NK-92 (cell line): Measurements from ENCODE around the gene VSTM4.

Experiments
- DNase-seq: peaks from one replicate; lab custom pipeline; 2025; ENCODE audit not compliant: unreplicated experiment; lab: John Stamatoyannopoulos, UW

VSTM4 gene

DNA sequence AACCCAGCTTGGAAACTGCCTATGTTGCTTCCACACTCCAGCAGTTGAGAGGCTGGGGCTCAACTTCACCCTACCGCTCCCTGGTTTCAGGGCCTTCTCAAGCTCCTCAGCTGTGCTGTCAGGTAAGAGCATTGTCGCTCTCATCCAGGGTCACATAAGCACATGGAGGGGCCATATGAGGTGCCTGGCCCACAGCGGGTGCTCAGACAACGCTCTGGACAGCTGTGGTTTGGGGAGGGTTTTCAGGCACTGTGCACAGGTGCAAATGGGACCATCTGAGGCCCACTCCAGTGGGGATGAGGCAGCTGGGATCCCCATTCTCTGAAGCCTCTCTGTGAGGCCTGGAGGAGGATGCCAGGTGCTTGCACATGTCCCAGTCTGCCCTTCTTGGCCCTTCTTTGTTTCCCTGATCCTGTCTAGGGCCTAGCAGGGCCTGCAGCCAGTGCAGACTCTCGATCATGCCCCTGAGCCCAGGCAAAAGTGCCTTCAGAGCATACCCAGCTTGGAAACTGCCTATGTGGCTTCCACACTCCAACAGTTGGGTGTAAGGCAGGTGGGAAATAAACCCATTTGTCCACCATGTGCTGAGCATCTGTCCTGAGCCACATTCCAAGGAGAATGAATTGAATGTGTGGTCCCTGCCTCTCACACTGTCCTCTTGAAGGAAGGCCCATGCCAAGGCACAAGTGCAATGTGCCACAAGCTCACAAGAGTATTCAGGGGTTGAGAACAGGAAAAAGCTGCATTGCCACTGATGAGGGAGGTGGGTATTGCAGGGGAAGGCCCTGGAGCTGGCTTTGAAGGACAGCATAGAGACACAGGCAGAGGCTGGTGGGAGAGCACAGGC lies 40.3 kb downstream of the VSTM4 start:
- DNase-seq: no peak

DNA sequence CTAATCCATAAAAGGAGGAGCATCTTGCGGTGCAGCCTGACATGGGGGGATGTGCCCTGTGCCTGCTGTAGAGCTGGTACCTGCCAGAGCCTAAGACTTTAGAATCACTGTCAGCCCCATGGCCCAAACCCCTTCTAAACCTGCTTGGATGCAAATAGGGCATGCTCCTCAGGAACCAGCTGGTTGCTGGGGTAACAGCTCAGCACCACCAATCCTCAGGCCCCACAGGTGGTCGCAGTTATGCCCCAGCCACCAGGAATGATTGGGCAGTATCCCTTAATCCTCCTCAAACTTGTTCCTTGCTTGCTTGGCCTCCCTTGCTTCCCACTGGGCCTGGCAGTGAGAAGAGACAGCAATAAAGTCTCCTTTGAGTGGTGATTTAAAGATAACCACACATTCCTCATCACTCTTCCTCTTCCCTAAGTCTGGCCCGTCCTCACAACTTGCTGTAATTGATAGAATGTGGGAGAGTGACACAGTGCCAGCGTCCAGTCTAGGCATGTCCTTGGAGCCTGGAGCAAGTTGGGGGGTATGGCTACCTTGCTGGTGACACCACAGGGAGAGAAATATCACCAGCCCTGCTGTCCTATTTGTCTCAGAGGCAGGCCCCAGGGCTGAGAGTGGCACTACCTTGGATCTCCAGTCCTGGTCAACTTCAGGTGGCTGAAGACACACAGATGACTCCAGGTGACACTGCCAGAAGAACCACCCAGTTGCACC lies 43.0 kb downstream of the VSTM4 start:
- DNase-seq: no peak

DNA sequence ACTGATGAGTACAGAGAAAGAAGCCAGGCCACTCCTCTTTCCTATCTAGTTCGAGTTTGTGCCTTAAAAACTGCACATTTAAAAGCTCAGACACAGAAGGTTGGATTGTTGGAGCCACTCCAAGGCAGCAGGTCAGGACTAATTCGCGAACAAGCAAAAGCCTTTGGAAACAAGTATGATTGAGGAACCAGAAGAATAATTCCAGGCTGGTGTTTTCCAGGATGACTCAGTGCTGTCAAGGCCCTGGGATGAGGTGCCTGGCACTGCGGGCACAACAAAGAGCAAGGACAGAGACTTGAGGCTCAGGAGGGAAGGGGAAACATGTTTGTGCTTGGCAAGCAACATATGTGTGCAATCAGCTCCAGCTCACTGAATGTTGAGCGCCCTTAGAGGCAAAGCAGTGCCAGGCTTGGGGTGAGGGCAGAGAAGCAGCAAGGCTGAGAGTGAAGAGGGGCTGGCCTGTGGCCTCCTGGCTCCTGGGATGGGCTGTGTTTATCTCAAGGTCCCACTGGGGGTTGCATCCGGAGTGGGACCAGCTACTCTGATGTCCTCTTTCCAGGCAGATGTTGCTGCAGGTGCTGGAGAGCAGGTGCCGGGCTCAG lies 44.1 kb downstream of the VSTM4 start:
- DNase-seq: no peak

DNA sequence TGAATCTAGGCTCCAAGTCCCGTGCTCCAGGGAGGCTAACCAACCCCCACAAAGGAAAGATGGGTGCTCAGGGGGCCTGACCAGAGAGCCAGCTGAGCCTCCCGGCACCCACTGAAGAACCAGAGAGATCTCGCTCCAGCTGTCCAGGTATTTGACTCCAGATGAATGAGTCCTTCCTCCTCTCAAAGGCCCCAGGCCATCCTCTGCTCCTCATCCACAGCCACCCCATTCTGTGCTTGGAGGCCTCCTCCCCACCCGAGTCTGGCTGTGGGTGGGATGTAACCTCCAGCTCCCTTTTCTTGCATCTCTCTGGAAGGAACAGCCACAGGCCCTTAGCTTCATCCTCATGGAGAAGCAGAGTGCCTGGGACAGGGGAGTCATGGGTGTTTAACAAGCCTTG lies 44.6 kb downstream of the VSTM4 start:
- DNase-seq: no peak

DNA sequence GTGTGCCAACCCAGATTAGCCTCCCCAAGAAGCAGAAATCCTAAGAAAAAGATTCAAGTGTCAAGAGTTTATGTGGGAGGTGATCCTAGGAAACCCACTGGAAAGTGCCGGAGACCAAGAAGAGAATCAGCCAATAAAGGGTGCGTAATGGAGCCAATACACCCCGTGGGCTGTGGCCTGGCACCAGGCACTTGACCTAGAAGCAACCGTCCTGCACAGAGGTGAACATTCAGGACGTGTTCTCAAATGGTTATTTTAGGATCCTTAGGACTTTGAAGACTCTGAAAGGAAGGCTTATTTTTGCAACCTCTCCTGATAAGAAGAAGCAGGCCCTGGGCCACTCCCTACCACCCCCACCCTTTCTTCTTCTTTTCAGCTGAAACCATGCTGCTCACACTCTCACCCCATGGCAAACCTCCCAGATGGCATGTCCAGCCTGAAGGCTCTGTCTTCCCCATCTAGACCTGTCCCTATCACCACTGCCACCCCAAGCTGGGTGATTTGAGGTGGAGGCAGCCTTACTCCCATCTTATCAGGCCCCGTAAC lies 46.6 kb downstream of the VSTM4 start:
- DNase-seq: no peak

DNA sequence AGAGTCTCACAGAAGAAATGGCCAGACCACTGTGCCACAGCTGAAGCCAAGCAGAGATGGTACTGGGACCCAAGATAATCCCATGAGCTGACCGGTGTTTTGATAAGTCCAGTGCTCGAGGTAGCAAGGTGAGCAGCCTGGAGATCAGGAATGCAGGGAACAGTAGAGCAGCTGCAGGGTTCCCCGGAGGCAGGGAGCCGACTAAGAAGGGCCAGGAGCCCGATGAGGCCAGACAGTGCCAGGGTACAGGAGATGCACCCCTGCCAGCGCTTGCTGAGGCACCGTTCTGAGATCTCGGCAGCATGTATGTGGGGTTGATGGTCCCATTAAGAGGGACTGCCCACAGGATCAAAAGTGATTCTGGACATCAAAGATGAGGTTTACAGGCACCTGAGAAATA lies 47.1 kb downstream of the VSTM4 start:
- no peak for DNase-seq

DNA sequence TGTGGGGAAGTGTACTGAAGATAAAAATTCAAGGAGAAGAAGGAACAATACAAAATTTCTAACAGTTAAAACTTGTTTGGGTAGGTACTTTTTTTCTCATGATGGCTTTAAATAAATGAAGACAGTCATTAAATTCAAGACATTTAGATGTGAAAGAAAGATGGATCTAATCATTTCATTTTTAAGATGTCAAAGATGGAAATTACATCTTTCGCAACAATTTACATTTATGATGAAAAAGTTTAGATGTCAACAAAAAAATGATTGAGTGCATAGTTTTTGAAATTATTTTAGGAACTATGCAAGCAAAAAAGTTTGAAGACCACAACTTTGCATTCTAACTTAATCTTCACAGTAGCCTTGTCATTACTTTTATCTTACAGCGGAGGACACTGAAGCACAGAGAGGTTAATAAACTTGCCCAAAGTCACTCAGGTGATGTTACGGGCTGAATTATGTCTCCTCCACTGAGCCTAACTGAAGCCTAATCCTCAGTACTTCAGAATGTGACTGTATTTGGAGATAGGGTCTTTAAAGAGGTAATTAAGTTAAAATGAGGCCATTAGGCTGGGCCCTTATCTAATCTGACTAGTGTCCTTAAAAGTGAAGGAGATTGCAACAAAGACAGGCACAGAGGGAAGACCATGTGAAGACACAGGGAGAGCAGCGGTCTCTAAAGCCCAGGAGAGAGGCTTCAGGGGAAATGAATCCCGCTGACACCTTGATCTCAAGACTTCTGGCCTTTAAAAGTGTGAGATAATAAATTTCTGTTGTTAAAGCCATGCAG lies 48.2 kb downstream of the VSTM4 start:
- DNase-seq: no peak

DNA sequence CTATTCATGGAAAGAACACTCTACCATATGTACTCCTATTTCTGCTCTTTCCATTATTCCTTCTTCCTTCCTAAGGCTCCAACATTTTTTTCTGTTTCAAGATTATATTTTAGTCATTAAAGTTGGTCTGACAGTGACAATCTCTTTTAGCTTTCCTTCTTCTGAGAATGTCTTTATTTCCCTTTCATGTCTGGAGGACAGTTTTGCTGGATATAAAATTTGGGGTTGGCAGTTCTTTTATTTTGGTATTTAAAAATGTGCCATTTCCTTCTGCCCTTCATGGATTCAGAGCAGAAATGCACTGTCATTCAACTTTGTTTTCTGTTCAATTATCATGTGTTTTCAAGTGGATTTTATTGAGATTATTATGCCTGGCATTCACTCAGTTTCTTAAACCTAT lies 53.1 kb downstream of the VSTM4 start:
- DNase-seq: no peak

DNA sequence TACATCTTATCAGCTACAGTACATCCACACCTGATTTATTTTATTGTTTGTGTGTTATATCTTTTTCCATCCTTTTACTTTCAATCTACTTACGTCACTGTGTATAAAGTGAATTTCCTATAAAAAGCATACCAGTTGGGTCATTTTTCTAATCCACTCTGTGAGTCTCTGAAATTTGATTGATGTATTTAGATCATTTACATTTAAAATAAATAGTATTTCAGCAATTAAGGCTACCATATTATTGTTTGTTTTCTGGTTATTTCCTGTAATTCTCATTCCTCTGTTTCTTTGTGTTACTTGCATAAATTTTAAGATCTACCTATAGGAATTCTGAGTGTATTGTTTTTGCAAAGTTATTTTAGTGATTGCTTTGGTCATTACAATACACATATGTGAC lies 53.7 kb downstream of the VSTM4 start:
- DNase-seq: no peak

DNA sequence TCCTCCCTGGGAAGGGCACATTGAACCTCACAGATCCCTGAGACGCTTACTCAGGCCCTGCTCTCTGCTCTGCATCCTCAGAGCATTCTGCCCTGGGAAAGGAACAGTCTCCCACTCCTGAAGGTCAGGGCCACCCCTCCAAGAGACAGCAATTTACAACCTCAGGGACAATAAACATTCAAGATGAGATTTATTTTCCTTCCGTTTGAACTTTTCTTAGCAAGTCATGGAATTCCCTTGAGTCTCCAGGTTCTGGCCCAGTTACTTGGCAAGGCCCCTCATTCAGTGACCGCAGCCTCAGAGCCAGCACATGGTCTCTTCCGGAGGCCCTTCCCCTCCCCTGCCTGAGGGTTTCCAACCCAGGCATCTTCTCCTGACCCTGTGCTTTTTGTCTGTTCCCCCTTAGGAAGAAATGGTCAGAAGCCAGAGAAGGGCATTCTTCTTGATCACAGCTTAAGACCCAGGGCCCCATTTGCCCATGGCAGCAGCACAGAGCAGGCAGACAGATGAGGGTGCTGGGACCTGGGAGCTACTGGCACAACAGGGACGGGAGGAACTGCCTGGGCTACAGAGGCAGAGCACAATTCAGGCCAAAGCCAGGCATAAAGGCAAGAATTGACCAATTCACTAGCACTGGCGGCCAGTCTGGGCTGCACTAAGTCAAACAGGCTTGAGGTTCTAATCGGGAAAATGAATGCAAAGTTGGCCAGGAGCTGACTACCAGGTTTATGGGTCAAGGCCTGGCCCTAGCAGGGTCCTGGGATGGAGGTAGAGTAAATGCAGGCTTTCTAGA lies 56.7 kb downstream of the VSTM4 start:
- no peak for DNase-seq

DNA sequence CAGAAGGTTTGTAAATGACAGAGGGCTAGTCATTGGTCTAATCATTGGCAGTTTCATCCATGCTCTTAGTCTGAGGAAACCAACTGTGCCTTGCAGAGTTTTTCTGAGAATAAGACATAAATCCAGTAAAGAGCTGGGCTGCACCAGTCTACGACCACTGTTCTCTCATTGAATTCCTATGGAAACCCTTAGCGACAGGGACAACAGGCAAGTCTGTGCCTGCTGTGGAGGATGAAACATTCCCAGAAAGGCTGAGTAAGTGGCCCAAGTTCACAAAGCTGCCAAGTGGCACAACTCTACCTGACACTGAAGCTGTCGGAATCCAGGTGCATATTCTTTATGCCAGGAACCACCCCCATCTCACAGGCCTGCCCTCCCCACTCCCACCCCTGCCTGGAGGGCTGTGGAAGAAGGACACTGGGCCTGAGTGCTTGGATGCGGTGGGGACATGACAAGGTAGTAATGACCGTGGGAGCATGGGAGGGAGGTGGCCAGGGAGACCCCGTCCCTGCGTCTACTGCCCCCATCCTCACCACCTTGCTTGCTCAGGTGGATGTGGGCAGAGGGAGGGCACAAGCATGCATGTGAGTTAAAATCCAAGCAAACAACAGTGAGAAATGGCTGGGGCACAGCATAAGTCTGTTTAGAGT lies 58.0 kb downstream of the VSTM4 start:
- no peak for DNase-seq

DNA sequence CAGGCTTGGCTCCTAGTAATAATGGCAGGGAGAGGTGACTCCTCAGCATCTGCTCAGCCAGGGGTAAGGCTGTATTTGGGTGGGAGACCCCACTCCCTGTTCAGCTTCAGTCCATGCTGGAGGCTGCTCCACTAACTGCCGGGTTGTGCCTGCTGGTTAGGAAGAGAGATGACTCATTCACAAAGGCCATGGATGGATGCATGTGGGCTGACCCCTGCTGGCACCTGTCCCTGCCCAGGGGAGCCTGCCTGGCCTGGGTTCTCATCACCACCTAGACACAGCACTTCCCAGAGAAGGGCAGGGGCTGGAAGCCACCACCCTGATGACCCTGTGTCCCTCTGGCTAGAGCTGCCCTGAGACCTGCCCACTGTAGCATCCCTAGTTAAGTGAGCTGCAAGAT lies 59.0 kb downstream of the VSTM4 start:
- DNase-seq: no peak

DNA sequence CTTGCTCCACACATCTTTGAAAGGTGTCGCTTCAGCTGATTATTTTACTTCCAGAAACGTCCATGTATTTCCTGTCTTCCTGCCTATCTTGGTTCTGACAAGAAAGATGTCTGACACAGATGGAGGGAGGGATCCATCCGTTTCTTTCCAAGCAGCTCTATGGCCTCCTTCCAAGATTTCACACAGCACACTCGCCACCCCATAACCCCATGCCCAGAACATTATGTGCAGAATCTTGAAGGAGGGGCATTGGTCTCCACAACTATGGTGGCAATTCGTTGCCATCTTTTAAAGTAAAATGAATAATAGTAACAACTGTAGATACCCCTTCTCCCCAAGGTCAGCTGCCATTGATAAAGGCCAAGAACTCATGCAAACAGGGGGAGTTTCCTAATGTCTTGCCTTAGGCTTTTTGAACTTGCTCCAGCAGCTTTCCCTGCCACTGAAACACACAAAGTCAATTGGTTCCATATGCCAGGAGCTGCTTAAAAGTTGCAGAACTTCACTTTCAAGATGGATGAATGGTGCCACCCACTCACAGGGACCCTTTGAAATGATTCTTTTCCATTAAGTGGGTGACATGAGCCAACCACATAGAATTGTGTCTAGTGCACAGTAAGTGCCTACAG lies 60.0 kb downstream of the VSTM4 start:
- DNase-seq: no peak

DNA sequence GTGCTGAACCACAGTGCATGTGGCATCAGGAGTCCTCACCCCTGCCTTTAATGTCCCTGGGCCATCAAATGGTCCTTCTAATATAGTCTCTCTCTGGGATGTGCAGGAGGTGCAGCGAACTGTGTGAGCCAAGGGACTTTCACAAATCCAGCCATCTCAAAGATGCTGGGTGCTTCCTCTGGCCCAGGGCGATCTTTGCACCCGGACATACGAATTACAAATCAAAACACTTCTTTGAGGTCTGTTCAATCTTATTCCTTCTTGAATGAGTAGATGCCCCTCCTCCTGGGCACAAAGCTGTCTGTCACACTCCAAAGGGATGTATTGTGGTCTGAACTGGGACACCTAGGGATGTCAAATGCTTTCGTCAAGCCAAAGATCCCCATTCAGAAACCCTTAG lies 60.6 kb downstream of the VSTM4 start:
- DNase-seq: no peak

DNA sequence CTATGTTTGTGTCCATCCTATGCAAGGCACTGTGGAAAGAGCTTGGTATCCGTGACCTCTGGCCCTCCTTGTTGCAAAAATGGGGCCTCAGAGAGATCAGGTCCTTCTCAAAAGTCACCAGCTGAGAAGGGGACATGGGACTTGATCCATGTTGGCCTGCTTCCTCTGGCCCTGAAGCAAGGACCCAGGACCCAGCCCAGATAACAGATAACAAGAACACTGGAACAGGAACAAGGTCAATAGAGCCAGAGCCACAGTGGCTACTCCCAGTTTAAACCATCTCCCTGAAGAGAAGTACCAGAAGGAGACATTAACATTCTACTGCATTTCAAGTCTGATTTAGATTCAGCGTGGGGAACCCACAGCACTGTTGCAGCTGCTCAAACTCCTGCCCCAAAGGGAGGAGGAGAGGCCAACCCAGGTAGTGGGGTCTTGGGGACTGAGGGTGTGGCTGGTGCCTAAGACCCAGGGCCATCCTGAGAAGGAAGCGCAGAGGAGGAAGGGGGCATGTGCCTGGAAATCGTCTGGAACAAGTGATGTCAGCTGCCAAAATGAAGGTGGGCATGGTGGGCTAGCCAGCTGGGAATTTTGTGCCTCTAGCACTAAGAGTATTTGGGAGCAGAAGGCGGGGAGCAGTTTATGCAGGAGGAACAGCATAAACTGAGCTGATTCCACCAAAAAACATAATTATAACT lies 61.2 kb downstream of the VSTM4 start:
- DNase-seq: no peak

DNA sequence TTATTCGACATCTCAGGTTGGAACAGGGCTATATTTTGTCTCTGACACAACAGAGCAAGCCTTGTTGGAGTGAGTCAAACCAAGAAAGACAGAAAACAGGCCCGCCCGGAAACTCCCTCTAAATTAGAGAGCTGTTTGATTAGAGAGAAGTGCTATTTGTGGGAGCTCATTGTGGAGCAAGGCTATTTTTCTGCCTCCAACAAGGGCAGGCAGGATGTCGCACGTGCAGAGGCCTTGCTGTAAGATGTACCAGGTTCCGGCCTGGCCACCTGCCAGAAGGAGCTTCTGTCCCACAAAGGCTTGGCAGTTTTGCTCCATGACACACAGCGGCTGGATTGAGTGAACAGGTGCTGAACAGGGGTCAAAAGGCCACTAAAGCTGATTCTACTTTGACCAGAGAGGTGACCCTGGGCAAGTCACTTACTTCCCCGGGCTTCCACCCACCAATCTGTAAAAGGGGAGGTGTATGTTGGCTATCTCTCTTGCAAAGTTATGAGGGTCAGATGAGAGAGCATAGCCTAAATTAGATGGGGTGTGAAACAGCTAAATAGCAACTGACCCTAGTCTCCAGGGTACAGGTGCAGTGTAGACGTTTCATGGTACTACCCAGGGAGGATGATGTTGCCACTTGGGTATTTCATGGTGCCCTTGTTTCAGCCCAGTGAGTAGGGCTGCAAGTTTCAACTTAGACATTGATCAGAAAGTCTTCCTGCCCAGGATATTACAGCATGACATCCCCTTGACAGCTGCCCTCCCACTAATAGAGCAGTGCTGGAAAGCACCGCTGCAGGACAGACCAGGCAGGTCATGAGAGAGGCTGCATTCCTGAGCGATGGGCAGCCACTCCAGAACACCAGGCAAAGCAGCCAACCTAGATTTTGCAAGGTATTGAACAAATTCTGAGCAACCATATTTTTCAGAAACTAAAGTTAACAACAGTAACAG lies 62.0 kb downstream of the VSTM4 start:
- DNase-seq: no peak

DNA sequence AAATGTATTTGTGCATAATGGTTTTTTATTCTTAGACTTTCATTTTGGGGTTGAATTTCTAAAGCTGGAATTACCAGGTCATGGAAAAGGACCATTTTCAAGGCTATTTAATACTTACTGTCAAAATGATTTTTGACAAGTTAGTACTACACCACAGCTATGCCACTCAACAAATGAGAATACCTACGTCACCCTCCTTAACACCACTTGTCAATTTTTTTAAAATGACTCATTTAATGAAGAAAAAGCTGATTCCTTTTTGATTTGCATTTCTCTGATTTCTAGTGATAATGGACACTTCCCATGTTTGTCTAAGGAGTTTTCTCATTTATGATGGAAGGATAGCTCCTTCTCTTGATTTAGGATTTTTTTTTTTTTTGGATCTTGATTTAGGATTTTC lies 63.3 kb downstream of the VSTM4 start:
- no peak for DNase-seq

DNA sequence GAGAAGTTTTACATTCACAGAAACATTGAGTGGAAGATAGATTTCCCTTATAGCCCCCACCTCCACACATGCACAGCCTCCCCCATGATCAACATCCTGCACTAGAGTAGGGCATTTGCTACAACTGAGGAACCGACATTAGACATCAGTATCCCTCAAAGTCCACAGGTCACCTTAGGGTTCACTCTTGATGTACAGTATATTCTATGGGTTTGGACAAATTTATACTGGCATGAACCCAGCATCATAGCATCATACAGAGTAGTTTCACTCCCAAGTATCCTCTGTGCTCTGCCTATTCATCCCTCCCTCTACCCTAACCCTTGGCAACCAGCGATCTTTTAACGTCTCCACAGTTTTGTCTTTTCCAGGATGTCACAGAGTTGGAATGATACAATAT lies 64.4 kb downstream of the VSTM4 start:
- no peak for DNase-seq
